T-helper 2 cell treated with Interferon-gamma antibody and Interleukin-4, amounts not matched to agents 5 μg/mL and 100 μg/mL, for 36 hours (primary cell): ENCODE data around the gene SMG7.

Source experiments
- DNase-seq: peaks from one replicate; pipeline ENCODE4 v3.0.0; 2021; ENCODE audit warnings: low spot score
- H3K27ac Mint-ChIP-seq: one replicate; pipeline ENCODE4 v1.8.0; 2021; ENCODE audit warnings: mild to moderate bottlenecking, mixed read lengths
- H3K27me3 Mint-ChIP-seq: one replicate; pipeline ENCODE4 v1.8.0; 2021; ENCODE audit warnings: low read depth, mixed read lengths
- H3K36me3 Mint-ChIP-seq: one replicate; pipeline ENCODE4 v1.8.0; 2021; ENCODE audit warnings: low read depth, mixed read lengths
- H3K4me1 Mint-ChIP-seq: one replicate; pipeline ENCODE4 v1.8.0; 2021; ENCODE audit warnings: low read depth, mixed read lengths
- H3K4me3 Mint-ChIP-seq: one replicate; pipeline ENCODE4 v1.8.0; 2022; ENCODE audit warnings: mild to moderate bottlenecking, moderate library complexity, mixed read lengths
- H3K9me3 Mint-ChIP-seq: one replicate; pipeline ENCODE4 v1.8.0; 2021; ENCODE audit warnings: mixed read lengths

The SMG7 gene

DNA sequence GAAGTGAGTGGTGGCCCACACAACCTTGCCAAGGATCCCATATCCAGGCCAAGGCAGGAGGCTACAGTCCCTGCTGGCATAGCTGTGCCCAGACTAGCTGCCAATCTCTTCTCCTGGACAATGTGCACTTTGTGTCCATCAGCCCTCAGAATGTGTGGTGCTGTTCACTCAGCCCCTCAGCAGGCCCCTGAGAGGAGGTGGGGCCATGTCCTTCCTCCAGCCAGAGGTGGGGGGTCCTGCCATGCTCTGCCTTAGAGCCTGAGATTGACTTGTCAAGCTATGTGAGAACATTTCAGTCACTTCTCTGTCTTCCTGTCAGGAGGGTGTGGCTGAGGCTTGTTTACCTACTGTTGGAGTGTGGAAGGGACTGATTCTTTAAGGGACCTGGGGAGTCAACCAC is 116.5 kb downstream of the SMG7 start:
- DNase-seq: no peak
- H3K4me1 Mint-ChIP-seq: peaks cover 48% of the 10 kb centered on the region
- H3K4me3 Mint-ChIP-seq: peak overlapping the region; percentile 74
- no peaks in the 10 kb centered on the region for H3K9me3 Mint-ChIP-seq
- H3K27ac Mint-ChIP-seq: peak overlapping the region; percentile 64
- no peaks in the 10 kb centered on the region for H3K27me3 Mint-ChIP-seq
- peaks cover 6% of the 10 kb centered on the region for H3K36me3 Mint-ChIP-seq

DNA sequence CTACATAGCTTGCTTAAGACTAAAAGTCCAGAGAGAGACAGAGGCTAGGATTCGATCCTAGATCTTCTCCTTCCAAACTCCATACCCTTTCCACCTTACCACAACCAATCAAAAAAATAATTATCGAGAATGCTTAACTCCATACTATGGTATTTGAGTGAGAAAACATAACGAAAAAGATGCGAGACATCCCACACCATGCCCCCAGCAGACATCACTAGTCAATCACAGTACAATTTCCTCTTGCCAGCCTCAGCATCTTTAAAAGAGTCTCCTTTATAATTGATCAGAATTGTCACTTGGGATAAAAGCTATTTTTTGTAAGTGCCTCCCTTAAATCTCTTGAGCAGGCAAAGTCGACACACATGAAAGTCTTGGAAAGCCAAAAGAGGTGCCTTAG is 117.1 kb downstream of the SMG7 start:
- H3K4me3 Mint-ChIP-seq: peak overlapping the region; percentile 74
- peaks cover 47% of the 10 kb centered on the region for H3K4me1 Mint-ChIP-seq
- no peaks in the 10 kb centered on the region for H3K27me3 Mint-ChIP-seq
- peak overlapping the region; percentile 64 for H3K27ac Mint-ChIP-seq
- DNase-seq: no peak
- H3K9me3 Mint-ChIP-seq: no peaks in the 10 kb centered on the region
- H3K36me3 Mint-ChIP-seq: peaks cover 6% of the 10 kb centered on the region

DNA sequence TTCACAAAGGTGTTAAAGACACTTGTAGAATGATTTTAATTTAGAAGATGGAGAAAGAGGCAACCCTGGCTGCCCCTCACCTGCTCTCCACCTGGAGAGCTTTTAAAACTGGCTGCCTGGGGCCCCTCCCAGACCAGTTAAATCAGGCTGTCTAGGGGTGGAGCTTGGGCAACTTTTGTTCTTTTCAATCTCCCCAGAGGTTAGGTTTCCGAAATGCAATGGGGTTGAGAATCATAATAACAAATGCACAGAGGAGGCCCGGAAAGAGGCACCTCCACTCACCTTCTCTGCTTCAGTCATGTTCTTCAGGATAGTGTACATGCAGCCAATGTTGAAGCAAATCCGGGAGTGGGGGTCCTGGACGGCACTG is 117.6 kb downstream of the SMG7 start:
- Mint-ChIP-seq H3K4me3 (peak overlapping the region; percentile 74), H3K27ac (peak overlapping the region; percentile 86), H3K36me3 (peaks cover 5% of the 10 kb centered on the region), H3K9me3 (no peaks in the 10 kb centered on the region), H3K4me1 (peaks cover 44% of the 10 kb centered on the region), H3K27me3 (no peaks in the 10 kb centered on the region)
- no peak for DNase-seq

DNA sequence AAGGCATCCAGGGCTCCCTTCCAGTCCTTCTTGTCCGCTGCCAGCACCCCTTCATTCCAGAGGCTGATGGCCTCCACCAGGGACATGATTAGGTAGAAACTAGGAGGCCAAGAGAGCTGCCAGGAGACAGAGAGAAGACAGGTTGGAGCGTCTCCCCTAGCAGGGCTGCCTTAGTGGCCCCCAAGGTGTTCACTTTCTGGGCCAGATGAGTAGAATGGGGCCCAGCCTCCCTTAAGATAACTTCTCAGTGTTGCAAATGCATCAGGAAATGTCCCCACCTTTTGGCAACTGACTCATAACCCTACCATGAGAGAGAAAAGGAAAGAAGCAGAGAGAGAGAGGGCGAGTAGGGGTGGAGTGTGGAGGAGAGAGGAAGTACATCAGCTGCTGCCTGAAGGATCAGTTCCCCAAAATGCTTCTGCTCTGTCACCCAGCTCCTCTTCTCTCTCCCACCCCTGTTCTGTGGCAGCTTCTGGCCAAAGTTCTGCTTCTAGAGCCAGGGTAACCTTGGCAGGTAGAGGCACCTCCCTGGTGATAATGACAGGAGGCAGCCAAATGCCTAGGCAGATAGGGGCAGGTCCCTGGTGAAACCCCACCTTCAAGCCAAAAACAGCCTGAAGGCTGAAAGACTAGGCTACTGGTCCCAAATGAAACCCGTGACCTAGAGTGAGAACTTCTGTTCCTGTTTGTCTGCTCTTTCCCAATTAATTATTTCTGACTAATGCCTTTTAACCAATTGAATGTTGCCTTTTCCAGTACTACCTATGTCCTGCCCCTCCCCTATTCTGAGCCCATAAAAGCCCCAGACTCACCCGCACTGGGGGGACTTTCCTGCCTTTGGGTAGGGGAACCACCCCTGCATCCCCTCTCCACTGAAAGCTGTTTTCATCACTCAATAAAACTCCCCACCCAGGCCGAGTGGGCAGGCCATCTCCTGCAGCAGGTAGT is 118.2 kb downstream of the SMG7 start, which contains the start of gene NCF2:
TSS of gene NCF2 (minus strand) at position 216 of the 948 bp plus-strand sequence. CDS start at position 86, 130 bp downstream.
- H3K27me3 Mint-ChIP-seq: no peaks in the 10 kb centered on the region
- no peaks in the 10 kb centered on the region for H3K9me3 Mint-ChIP-seq
- peaks cover 3% of the 10 kb centered on the region for H3K36me3 Mint-ChIP-seq
- DNase-seq: peak; percentile 64
- peaks cover 42% of the 10 kb centered on the region for H3K4me1 Mint-ChIP-seq
- H3K4me3 Mint-ChIP-seq: peak within 1 kb of the TSS; percentile 74
- H3K27ac Mint-ChIP-seq: peak within 1 kb of the TSS; percentile 86

DNA sequence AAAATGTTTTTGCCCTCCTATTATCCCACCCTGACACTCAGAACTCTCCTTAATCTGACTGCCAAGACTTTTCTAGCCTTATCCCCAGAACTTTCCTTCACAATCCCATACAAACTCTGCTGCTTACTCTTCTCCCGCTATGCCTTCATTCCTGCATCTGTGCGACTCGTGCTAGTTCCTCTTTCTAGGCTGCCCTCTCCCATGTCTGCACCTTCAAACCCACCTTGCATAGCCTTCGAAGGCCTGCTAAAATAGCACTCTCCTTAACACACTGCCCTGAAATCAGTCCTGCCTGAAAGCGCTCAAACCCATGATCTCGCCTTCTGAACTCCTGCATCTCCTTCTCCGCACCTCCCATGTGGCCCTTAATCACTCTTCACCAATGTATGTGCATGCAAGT is 120.4 kb downstream of the SMG7 start:
- Mint-ChIP-seq H3K27me3 (no peaks in the 10 kb centered on the region), H3K4me3 (no peak overlapping the region), H3K36me3 (peaks cover 1% of the 10 kb centered on the region), H3K27ac (no peak overlapping the region), H3K9me3 (no peaks in the 10 kb centered on the region), H3K4me1 (peaks cover 42% of the 10 kb centered on the region)
- DNase-seq: no peak

DNA sequence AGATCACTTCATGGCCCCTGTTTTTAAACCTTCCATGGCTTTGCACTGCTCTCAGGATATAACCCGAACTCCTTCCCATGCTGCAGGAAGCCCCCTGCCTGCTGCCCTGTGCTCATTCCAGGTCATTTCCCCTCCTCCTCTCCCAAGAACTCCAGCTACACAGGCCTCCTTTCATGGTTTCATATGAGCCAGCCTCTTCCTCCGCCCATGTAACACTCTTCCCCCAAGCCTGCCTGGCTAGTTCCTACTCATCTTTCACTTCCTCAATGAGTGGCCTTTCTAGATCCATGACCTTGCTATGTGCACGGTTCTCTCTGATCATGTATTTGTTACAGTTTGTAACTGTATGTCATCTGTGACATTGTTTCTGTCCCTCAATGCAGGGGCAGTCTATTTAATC is 121.1 kb downstream of the SMG7 start:
- H3K4me1 Mint-ChIP-seq: peaks cover 41% of the 10 kb centered on the region
- no peaks in the 10 kb centered on the region for H3K9me3 Mint-ChIP-seq
- H3K27ac Mint-ChIP-seq: no peak overlapping the region
- no peak overlapping the region for H3K4me3 Mint-ChIP-seq
- H3K36me3 Mint-ChIP-seq: peaks cover 1% of the 10 kb centered on the region
- H3K27me3 Mint-ChIP-seq: no peaks in the 10 kb centered on the region
- no peak for DNase-seq

DNA sequence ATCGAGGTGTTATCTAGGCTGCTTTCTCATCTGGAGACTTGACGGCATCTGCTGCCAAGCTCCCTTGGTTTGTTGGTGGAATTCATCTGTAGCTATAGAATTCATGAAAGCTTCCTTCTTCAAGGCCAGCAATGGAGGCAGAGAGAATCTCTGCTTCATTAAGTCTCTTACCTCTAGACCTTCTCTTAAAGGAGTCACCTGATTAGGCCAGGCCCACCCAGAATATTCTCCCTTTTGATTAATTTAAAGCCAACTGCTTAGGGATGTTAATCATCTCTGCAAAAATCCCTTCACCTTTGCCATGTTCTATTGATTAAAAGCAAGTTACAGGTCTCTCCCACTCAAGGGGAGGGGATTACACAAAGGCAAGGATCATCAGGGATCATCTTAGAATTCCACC is 123.2 kb downstream of the SMG7 start:
- H3K27ac Mint-ChIP-seq: no peak overlapping the region
- DNase-seq: no peak
- H3K4me1 Mint-ChIP-seq: peaks cover 25% of the 10 kb centered on the region
- H3K27me3 Mint-ChIP-seq: no peaks in the 10 kb centered on the region
- no peaks in the 10 kb centered on the region for H3K36me3 Mint-ChIP-seq
- no peak overlapping the region for H3K4me3 Mint-ChIP-seq
- H3K9me3 Mint-ChIP-seq: no peaks in the 10 kb centered on the region

DNA sequence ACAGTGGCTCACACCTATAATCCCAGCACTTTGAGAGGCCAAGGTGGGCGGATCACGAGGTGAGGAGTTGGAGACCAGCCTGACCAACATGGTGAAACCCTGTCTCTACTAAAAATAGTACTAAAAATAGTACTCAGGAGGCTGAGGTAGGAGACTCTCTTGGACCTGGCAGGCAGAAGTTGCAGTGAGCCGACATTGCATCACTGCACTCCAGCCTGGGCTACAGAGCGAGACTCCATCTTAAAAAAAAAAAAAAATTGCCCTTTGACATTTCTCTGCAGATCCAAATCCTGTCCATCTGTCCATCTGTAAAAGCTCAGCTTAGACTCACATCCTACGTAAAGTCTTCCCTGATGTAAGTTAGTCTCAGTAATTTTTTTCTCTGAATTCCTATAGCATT is 124.2 kb downstream of the SMG7 start:
- Mint-ChIP-seq H3K9me3 (no peaks in the 10 kb centered on the region), H3K27me3 (no peaks in the 10 kb centered on the region), H3K4me1 (peaks cover 19% of the 10 kb centered on the region), H3K27ac (no peak overlapping the region), H3K4me3 (no peak overlapping the region), H3K36me3 (no peaks in the 10 kb centered on the region)
- no peak for DNase-seq

DNA sequence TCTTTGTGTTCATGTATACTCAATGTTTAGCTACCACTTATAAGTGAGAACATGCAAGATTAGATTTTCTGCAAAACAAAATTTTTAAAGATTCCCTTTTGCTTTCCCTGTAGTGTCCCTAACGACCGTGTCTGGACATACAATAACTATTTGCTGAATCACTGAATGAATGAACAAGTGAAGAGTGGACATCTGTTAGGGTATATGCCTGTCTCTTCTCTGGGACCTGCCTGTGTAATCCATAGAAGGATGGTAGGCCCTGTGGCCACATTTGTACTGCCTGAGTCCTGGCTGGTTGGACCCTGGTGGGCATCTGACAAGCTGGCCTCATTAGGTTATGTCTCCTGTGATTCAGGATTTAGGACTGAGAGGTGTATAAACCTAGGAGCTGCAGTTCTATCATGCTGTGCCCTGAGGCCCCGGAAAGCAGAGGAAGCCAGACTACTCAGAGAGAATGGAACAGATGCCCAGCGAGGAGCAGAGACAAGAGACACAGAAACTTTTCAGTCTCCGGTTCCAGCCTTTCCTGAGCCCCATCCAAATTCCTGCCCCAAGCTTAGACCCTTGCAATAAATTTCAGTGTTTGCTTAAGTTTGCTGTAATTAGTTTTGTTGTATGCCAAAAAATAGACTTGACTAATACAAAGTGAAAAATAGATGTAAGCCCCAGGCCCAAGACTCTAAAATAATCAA is 125.5 kb downstream of the SMG7 start:
- no peaks in the 10 kb centered on the region for H3K36me3 Mint-ChIP-seq
- H3K4me3 Mint-ChIP-seq: no peak overlapping the region
- no peaks in the 10 kb centered on the region for H3K27me3 Mint-ChIP-seq
- peaks cover 16% of the 10 kb centered on the region for H3K4me1 Mint-ChIP-seq
- no peak for DNase-seq
- H3K27ac Mint-ChIP-seq: no peak overlapping the region
- no peaks in the 10 kb centered on the region for H3K9me3 Mint-ChIP-seq

DNA sequence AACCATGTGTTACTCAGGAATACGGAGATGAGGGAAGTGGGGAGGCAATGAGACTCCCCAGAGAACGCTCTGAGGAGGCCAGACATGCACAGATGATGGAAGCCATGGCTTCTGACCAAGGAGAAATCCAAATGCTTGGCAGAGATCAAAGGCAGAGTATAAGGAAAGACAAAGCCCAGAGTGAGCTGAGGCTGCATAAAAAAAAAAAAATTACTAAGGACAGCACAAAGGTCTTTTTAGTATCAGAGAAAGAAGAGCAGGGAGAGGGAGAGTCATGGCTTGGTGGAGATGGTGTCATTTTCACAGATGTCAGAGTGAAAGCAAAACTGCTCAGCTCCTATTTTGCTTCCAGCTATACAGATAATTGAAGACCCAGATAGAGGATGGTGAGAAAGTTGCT is 126.1 kb downstream of the SMG7 start:
- Mint-ChIP-seq H3K4me1 (peaks cover 11% of the 10 kb centered on the region), H3K27ac (peak overlapping the region; percentile 38), H3K36me3 (no peaks in the 10 kb centered on the region), H3K27me3 (no peaks in the 10 kb centered on the region), H3K9me3 (no peaks in the 10 kb centered on the region), H3K4me3 (no peak overlapping the region)
- no peak for DNase-seq

DNA sequence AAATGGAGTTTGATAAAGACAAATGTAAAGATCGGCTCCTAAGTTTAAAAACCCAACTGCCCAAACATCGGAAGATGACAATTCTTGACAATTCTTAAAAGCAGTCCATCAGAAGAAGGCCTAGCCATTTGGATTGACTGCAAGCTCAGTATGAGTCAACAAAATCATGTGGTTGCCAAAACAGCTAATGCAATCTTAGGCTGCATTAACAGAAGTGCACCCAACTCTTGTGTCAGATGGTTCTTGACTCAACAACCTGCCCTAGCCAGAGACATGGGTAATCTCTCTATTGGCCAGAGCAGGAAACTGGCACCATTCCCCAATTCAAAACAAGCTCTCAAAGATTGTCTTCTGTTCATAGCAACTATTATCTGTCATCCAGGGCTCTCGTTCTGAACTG is 127.8 kb downstream of the SMG7 start:
- Mint-ChIP-seq H3K4me1 (peaks cover 13% of the 10 kb centered on the region), H3K4me3 (no peak overlapping the region)

DNA sequence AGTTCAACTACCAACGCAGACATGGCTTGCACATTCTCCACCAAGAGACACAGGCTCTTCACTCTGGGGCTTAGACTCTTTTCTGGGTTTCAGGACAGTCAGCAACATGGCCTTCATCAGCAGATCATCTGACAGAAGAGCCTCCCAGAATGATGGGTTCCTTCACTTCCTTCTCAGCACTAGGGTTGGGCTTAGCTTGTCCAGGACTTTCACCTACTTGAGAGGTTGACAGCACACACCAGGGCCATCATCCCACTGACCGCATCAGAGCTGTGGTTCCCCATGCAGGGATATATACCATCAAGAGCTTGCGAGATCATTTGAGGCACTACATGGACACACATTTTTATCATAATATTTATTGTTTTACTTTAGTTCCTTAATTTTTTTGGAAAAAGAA is 128.3 kb downstream of the SMG7 start:
- Mint-ChIP-seq H3K27ac (no peak overlapping the region), H3K4me3 (no peak overlapping the region), H3K4me1 (peaks cover 13% of the 10 kb centered on the region), H3K36me3 (no peaks in the 10 kb centered on the region), H3K27me3 (no peaks in the 10 kb centered on the region), H3K9me3 (no peaks in the 10 kb centered on the region)
- no peak for DNase-seq

More for the DNA sequence above, 127.8 kb downstream of the SMG7 start:
- Mint-ChIP-seq H3K9me3 (no peaks in the 10 kb centered on the region), H3K27me3 (no peaks in the 10 kb centered on the region), H3K27ac (no peak overlapping the region), H3K36me3 (no peaks in the 10 kb centered on the region)
- DNase-seq: no peak

DNA sequence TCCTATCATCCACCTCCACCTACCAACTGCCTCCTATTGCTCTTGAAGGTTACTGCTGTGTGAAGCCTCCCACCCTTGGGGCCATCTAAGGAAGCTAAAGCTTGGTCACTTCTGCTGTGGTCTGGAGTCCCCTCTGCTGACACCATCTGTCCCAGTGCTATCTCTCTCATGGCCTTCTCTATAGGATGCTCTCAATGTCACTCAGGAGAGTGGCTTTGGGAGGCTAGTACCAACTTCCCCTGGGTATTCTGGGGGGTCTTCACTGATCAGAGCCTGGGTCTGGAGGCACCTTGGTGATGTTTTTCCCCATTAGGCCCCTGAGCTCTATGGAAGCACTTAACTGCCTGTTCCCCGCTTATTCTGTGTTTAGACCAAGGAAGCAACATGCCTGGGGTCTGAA is 130.2 kb downstream of the SMG7 start:
- H3K9me3 Mint-ChIP-seq: no peaks in the 10 kb centered on the region
- H3K27me3 Mint-ChIP-seq: no peaks in the 10 kb centered on the region
- no peaks in the 10 kb centered on the region for H3K36me3 Mint-ChIP-seq
- no peak overlapping the region for H3K4me3 Mint-ChIP-seq
- no peak overlapping the region for H3K27ac Mint-ChIP-seq
- H3K4me1 Mint-ChIP-seq: peaks cover 15% of the 10 kb centered on the region
- DNase-seq: no peak
